Stimulated activated CD8-positive, alpha-beta memory T cell treated with anti-CD3 and anti-CD28 coated beads, Interleukin-15, amount 100 ng/mL, for 1 hour (primary cell): ENCODE results near the gene NHLRC4.
A peak's percentile ranks its signal among the peaks of the same experiment; 100 is the strongest.

Source experiments
- DNase-seq: peaks from one replicate; pipeline ENCODE4 v3.0.0-alpha.2; 2020; ENCODE audit warnings: low read depth

The NHLRC4 gene

DNA sequence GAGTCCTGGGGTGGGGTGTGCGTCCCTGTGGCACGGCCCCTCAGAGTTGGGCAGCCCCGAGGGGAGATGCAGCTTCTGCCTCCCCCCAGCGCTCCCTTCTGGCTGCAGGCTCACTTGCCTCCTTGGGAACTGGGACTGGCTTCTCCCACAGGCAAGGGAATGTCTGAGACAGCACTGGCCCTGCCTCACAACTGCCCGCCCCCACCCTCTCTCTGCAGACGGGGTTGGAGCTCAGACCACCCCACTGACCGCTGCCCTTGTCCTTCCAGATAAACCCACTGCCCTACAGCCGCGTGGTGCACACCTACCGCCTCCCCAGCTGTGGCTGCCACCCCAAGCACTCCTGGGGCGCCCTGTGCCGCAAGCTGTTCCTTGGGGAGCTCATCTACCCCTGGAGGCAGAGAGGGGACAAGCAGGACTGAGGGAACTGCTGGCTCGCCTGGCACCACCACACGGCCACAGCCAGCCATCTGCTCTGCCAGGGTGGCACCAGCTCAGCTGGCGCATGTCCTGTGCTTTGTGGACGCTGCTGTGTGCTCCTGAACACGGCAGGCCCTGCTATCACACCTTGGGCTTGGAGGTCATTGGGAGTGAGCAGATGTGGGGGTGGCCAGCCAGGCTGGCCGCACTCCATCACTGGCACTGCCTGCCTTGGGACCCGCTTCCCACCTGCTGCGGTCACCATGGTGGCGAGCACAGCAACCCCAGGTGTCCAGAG lies 16.0 kb downstream of the NHLRC4 start:
- no peak for DNase-seq

DNA sequence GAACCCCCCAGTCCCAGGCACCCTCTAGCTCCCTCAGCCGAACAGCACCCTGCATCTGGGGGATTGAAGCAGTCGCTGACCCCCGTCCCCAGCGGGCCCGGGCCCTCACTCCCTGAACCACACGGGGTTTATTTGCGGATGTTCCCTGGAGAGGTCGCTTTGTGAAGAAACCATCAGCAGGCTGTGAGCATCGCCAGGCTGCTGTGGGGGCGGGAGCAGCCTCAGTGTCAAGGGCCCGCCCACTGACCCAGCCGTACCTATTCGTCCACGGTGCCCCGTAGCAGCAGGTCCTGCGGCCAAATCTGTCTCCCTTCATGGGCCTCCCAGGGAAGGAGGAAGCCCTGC lies 16.6 kb downstream of the NHLRC4 start:
- no peak for DNase-seq

DNA sequence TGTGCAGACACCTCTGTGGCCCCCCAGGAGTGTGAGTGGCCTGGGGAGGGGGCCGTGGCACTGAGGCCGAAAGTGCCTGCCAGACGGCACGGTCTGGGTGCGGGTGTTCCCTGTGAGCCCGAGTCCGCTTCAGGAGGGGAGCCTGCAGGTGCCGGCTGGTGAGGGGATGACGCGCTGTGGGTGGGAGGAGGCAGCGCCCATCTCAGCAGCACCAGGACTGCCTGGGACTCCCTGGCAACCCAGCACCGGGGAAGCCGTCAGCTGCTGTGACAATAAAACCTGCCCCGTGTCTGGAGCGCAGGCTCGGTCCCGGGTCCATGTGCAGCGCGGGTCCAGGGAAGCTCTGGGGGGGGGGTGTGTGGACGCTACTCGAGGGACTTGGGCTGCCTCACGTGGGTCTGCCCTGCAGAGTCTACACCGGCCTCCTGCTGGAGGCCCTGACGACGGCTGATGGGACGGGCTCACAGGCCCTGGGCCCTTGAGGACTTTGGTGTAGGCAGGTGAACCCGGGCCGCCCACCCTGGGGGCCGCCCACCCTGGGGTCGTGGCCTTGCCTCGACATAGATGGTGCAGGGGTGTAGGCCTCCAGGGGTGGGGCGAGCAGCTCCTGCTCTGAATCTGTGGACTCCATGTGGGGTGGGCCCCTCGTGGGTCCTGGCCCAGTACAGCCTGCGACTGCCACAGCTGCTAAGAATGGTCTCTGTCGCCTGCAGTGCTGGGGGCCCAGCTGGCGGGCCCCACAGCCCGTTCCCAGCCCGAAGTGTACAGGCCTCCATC lies 17.2 kb downstream of the NHLRC4 start:
- no peak for DNase-seq

GRCh38 chr16:585351-585750 lies 18.5 kb downstream of the NHLRC4 start:
- DNase-seq, result no peak

DNA sequence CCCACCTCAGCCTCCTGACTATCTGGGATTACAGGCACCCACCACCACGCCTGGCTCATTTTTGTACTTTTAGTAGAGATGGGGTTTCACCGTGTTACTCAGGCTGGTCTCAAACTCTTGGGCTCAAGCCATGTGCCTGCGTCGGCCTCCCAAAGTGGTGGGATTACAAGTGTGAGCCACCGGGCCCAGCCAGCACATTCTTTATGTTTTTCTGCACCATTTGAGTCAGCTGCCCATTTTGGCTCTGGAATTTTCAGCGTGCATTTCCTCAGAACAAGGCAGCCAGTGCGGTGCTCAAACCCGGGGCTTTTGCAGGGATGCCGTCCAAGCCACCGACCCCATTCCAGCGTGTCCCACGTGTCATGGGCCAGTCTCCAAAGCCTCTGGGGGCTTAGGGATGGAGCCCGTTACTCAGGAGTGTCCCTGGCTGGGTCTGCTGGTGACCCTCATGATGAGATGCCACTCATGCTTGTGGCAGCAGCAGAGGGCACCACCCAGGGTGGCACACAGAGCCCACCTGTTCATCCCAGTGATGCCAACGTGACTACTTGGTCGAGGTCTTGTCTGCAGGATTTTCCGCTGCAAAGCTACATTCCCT lies 19.3 kb downstream of the NHLRC4 start:
- no peak for DNase-seq

DNA sequence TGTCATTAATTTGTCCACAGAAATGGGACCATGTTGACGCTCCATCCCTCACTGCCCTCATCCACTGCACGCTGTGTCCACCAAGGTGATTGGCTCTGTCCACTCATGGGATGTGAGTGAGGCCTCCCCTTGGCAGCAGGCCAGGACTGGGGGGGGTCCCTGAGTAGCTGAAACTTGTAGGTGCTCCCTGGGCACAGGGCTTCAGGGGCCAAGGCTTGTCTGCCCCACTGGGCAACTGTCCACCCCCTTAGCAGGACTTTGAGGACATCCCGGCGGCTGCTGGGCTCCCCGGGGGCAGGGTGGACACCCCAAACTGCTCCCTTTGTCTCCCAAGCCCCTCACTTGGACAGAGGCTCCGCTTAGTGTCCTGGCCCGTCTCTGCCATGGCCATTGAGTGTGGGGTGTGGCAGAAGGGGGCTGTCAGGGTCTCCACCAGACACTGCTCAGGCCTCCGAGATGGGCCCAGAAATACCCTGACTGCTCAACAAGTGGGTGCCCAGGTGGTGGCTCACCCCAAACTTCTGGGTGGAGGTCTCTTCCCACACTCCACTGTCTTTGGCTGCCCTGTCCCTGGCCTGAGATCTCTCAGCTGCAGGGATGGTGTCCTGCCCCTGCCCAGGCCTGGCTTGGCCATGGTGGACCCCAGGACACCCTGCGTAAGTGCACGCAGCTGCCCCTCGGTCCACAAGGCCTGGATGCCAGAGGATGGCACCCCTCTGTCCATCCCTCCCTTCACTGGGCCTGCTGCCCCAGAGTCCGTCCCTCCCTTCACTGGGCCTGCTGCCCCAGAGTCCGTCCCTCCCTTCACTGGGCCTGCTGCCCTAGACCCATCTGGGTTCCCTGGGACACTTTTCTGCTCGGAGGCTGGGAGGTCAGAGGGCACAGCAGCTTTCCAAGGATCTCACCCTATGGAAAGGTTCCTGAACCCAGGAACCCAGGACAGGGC lies 20.1 kb downstream of the NHLRC4 start:
- no peak for DNase-seq

DNA sequence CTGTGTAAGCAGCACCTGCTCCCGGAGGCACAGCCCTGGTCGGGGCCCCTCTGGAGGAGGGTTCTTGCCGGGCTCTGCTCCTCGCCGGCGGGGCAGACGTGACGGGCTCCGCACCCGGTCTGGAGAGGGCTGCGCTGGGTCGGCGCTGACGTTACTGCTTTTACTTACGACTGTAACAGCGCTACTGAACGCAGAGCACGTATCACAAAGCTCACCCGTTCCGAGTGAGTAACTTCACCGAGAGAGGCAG lies 21.8 kb downstream of the NHLRC4 start:
- DNase-seq, result peak; percentile 24

GRCh38 chr16:588889-589657 lies 22.3 kb downstream of the NHLRC4 start:
- peak; percentile 98 for DNase-seq

- DNase-seq, result peak; percentile 98
Observed at GRCh38 chr16:589658-590187, 22.9 kb downstream of the NHLRC4 start, which contains the start of gene RAB40C. Gene RAB40C, plus strand, starts transcription at chr16:590066. Its CDS starts 226 bp downstream, at chr16:590292.

DNA sequence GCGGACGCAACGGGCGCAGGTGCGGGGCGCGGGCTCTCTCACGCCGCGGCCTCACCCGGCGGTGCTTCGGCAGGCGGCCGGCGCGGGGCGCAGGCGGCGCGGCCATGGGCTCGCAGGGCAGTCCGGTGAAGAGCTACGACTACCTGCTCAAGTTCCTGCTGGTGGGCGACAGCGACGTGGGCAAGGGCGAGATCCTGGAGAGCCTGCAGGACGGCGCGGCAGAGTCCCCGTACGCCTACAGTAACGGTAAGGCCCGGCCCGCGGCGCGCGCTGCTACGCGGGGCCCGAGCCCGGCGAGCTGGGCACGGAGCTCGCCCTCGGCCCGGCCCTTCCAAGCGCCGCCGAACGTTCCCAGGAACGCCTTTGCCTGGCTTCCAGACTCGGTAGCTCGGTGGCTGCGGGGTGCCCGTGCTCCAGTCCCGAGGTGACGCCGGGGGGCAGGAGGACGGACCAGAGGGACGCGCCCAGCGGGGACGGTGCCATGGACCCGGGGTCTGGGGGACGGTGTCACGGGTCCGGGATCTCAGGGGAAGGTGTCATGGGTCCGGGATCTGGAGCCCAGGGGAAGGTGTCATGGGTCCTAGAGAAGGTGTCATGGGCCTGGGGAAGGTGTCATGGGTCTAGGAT lies 23.5 kb downstream of the NHLRC4 start:
- DNase-seq, result no peak

GRCh38 chr16:590815-591200 lies 24.0 kb downstream of the NHLRC4 start:
- DNase-seq, result no peak

DNA sequence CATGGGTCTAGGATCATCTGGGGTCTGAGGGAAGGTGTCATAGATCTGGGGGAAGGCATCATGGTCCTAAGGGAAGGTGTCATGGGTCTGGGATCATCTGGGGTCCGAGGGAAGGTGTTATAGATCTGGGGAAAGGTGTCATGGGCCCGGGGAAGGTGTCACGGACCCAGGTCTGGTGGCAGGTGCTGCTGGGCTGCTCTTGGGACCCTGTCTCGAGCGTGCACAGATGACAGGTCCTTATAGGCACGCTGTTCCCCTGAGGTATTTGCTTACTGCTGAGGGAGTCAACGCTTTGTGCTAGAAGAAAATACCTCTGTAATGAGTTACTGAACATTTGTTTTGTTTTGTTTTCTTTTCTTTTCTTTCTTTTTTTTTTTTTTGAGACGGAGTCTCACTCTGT lies 24.4 kb downstream of the NHLRC4 start:
- DNase-seq, result no peak

- DNase-seq, result no peak
Observed at GRCh38 chr16:591892-592517, 25.2 kb downstream of the NHLRC4 start.

- no peak for DNase-seq
Observed at GRCh38 chr16:592518-593306, 25.9 kb downstream of the NHLRC4 start.

- DNase-seq, result no peak
Observed at GRCh38 chr16:593406-593805, 26.6 kb downstream of the NHLRC4 start.

DNA sequence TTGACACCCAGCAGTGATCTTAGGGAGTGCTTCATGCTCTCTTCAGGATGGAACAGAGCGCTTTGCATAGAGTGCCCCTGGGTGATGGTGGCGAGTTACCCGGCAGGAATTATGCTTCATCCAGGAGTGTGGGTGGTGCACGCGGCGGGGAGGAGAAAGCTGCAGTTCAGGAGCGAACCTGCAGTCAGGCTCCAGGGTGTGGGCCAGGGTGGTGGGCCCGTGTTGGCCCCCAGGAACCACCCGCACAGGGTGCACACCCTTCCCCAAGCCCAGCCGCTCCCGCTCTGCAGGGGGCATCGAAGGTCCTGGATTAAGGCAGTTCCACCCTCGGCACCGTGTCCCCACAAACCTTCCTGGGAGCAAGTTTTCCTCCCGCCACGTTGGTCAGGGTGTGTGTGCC lies 27.0 kb downstream of the NHLRC4 start:
- DNase-seq, result no peak

- no peak for DNase-seq
Observed at GRCh38 chr16:595094-595528, 28.3 kb downstream of the NHLRC4 start.

DNA sequence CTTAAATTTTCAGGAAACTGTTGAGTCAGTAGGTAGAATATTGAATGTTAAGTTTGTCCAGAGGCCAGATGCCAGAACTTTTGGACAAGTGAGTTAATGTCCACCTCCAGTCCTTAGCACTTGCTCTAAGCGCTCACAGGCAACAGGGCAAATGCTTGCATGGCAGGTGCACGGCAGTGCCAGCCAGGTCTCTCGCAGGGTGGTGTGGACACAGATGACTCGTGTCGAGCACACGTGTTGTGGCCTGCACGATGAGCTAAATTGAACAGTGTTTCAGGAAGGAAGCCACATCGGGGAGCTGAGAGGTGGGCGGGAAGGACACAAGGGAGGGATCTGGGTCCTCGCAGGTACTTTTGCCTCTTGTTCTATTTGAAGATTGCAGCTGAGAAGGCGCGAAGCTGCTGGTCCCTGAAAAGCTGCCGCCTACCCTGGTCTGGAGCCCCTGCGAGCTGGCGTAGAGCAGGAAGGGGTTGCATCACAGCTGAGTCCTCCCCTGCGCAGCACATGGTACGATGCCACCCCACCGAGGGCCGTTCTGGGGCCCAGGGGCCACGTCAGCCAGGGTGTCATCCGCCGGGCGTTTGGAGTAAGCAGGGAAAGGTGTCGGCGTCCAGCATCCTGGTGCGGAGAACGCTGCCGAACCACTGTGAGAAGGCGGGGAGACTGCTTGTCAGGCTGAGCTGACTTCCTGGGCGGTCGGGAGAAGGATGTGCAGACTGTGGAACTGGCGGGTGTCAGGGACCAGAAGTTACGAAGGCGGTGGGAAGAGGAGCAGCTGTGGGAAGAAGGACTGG lies 29.3 kb downstream of the NHLRC4 start:
- DNase-seq, result no peak

DNA sequence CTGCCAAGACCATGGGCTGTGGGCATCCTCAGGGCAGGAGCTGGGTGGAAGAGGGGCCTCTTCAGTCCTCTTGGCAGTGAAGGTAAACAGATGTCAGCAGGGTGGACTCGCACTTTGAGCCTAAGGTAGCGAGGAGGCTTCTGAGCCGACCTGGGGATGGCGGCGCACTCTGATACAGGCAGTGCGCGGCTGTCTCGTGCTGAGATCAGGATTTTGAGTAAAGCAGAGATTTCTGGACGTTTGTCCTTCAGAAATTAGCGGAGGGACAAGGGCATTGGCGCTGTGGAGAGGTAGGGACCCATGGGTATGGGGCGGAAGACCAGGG lies 29.9 kb downstream of the NHLRC4 start:
- no peak for DNase-seq
